ENCODE results near the gene STOM. TPM values are rescaled to one million over a fixed set of nuclear protein-coding genes. Genes with fewer than 3 reads are reported as not detected.

Gene STOM
- total and polyA plus RNA-seq, 3 donors from 2014 or later: 49.7 to 82.3 (median 53.6) TPM

DNA sequence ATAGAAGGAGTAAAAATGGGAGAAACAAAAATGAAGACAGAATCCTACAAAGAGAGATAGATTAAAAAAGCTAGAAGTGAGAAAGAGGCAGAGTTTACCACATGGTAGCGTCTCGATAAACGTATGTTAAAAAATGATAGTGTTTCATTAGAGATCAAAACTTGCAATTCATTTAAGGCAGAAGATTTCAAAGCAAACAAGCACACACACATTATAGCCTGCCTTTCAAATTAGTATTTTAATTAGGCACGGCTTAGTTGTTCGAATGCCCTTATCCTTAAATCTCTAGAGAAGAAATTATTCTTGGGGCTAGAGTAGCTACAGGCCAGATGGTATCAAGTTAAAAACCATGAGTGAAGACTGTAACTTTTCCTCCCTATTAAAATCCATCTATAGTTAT lies 6.0 kb downstream of the STOM start:
- H3K27ac ChIP-seq: peak overlapping the region; percentile 27 to 75
- WGBS, 2 donors: 67 to 75% methylated on average over 5 of the region's 5 CpGs
- H3K4me1 ChIP-seq: peaks cover 41% of the 10 kb centered on the region
- H3K27me3 ChIP-seq: no peaks in the 10 kb centered on the region
- intact Hi-C loops (cut with DNase I; ENCODE audit: low total_unique reads): no loop called here
- H3K36me3 ChIP-seq (ENCODE audit: low read depth, missing control alignments): no peaks in the 10 kb centered on the region
- TF ChIP-seq, protein P1, sequence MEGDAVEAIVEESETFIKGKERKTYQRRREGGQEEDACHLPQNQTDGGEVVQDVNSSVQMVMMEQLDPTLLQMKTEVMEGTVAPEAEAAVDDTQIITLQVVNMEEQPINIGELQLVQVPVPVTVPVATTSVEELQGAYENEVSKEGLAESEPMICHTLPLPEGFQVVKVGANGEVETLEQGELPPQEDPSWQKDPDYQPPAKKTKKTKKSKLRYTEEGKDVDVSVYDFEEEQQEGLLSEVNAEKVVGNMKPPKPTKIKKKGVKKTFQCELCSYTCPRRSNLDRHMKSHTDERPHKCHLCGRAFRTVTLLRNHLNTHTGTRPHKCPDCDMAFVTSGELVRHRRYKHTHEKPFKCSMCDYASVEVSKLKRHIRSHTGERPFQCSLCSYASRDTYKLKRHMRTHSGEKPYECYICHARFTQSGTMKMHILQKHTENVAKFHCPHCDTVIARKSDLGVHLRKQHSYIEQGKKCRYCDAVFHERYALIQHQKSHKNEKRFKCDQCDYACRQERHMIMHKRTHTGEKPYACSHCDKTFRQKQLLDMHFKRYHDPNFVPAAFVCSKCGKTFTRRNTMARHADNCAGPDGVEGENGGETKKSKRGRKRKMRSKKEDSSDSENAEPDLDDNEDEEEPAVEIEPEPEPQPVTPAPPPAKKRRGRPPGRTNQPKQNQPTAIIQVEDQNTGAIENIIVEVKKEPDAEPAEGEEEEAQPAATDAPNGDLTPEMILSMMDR (IDR thresholded peaks at IDR 0.05): no peak
- TF ChIP-seq POLR2A (IDR thresholded peaks at IDR 0.05): no peak
- no peaks in the 10 kb centered on the region for H3K9me3 ChIP-seq
- DNase-seq: no peak
- H3K4me3 ChIP-seq: no peak overlapping the region

DNA sequence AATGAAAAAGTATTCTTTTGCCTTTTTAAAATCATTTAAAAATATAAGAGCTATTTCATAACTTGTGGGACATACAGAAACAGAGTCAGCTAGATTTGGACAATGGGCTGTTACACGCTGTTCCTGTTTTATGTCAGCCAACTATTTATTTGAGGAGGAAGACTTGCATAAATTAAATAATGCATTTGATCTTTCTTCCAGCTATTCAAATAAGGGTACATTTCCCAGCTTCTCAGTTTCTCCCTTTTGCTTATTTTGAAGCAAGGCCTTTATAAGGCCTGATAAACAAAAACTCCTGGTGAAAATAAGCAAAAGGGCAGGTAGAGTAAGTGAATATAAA lies 6.5 kb downstream of the STOM start:
- TF ChIP-seq POLR2A (IDR thresholded peaks at IDR 0.05): no peak
- TF ChIP-seq, protein P1 (IDR thresholded peaks at IDR 0.05): no peak
- H3K4me1 ChIP-seq: peaks cover 40% of the 10 kb centered on the region
- WGBS, 2 donors: 34 to 37% methylated on average over 1 of the region's 1 CpG

DNA sequence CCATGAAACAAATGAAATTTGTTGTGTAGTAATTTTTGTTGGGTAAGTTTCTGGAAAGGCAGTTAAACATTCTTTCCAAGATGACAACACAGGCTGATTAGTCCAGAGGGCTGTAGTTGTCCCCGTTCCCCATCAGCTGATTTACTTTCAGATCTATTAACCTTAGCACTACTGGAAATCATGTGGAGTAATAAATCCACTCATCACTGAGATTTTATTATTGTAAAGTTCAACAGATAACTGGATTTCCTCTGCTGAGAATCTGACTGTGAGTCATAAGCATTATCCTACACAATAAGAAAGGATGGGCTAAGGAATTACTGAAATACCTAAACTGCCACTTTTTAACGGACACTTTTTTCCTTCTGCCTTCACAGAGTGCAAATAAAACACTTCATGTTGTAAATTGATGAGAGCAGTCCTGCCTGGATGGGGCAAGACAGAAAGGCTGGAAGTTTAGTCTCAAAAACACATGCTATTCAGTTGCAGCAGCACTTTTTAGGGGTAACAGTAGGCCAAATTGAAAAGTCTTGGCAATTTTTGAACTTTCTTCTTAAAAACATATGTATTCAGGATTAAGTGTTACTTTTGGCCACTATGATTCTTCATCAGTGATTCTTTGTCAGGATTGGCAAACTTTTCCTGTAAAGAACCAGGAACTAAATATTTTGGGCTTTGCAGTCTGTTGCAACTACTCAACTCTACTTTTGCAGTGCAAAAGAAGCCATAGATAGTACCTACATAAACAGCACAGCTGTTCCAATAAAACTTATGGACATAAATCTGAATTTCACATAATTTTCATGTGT lies 7.0 kb downstream of the STOM start:
- Histone ChIP-seq H3K4me1 (peaks cover 39% of the 10 kb centered on the region), H3K27ac (peak overlapping the region; percentile 10 to 75), H3K9me3 (no peaks in the 10 kb centered on the region), H3K4me3 (no peak overlapping the region), H3K27me3 (no peaks in the 10 kb centered on the region), H3K36me3 (ENCODE audit: low read depth, missing control alignments) (no peaks in the 10 kb centered on the region)
- WGBS, 2 donors: 20 to 28% methylated on average over 2 of the region's 2 CpGs
- intact Hi-C loops (cut with DNase I; ENCODE audit: low total_unique reads): no loop called here
- no peak for DNase-seq
- no peak for TF ChIP-seq POLR2A (IDR thresholded peaks at IDR 0.05)
- TF ChIP-seq, protein P1 (IDR thresholded peaks at IDR 0.05): no peak

More for the DNA sequence above, 6.5 kb downstream of the STOM start:
- H3K27ac ChIP-seq: peak overlapping the region; percentile 27 to 75
- no peak overlapping the region for H3K4me3 ChIP-seq
- no peaks in the 10 kb centered on the region for H3K27me3 ChIP-seq
- no peaks in the 10 kb centered on the region for H3K9me3 ChIP-seq
- no peak for DNase-seq
- no peaks in the 10 kb centered on the region for H3K36me3 ChIP-seq (ENCODE audit: low read depth, missing control alignments)
- intact Hi-C loops (cut with DNase I; ENCODE audit: low total_unique reads): no loop called here

DNA sequence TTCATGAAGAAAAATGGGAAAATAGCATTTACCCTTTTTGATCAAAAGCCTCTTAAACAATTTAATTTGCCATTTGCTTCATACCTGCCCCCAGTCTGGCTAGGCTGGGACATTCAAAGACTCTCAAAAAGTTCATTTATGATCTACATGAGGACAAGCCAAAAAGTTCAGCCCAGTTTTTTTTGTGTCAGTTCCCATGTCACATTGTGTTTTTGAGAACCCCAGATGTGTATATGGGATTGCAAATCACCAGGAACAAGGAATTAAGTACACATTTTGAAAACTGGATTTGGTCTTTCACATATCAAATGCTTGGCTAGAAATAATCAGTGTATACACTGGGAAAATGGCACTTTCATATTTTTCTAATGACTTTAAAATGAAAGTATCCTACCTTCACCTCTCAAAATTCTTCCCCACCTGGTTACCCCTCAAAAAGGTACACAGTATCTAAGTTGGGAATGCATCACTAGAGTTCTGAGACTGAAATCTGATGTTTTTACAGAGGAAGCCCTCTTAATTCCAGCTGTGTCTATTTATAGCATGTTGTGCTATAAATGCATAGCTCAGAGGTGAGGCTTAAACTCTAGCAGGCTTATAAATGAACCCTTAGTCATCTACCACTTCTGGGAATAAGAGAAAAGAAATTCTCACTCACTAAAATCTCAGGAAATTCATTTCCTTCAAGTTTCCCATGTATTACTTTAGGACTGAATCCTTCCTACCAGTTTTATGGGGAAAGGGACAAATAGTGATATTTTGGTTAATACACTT lies 9.3 kb downstream of the STOM start:
- Histone ChIP-seq H3K27ac (no peak overlapping the region), H3K36me3 (ENCODE audit: low read depth, missing control alignments) (no peaks in the 10 kb centered on the region), H3K4me3 (no peak overlapping the region), H3K9me3 (no peaks in the 10 kb centered on the region), H3K27me3 (no peaks in the 10 kb centered on the region), H3K4me1 (peaks cover 35% of the 10 kb centered on the region)
- intact Hi-C loops (cut with DNase I; ENCODE audit: low total_unique reads): no loop called here
- DNase-seq: no peak
- TF ChIP-seq, protein P1 (IDR thresholded peaks at IDR 0.05): no peak
- TF ChIP-seq POLR2A (IDR thresholded peaks at IDR 0.05): no peak

All from testis (tissue), 3 donors.